GM23338 (cell line): ENCODE data around the gene AHI1. TPM values are rescaled to one million over a fixed set of nuclear protein-coding genes. Genes with fewer than 3 reads are reported as not detected.

ENCODE experiments used
- ATAC-seq: fragments of 200-7000 bp; cut with Tn5 transposase; 3 replicates; pipeline ENCODE4 v1.9.1; 2020
- DNase-seq: peaks from one replicate; pipeline ENCODE4 v3.0.0-alpha.2; 2015; ENCODE audit warnings: low spot score
- H2AFZ ChIP-seq: fragments of 200-600 bp; sonication (generic); 2 replicates; pipeline ENCODE4 v1.8.0; 2016; ENCODE audit warnings: antibody characterized with exemption, mild to moderate bottlenecking, moderate library complexity
- H3F3A ChIP-seq: fragments of 200-600 bp; sonication (generic); replicated peaks from 2 replicates; pipeline ENCODE4 v1.8.0; 2017; ENCODE audit warnings: antibody characterized with exemption, mixed run types, low read depth
- H3K27ac ChIP-seq: fragments of 200-600 bp; sonication (generic); 2 replicates; pipeline ENCODE4 v1.6.1; 2016; ENCODE audit warnings: low read depth
- H3K27me3 ChIP-seq: fragments of 200-600 bp; sonication (generic); 2 replicates; pipeline ENCODE4 v1.8.0; 2016; ENCODE audit warnings: mild to moderate bottlenecking, mixed run types, moderate library complexity; ENCODE audit not compliant: insufficient read depth
- H3K36me3 ChIP-seq: fragments of 200-600 bp; sonication (generic); 2 replicates; pipeline ENCODE4 v1.8.0; 2016; ENCODE audit warnings: mild to moderate bottlenecking; ENCODE audit not compliant: insufficient read depth
- H3K4me1 ChIP-seq: fragments of 200-600 bp; sonication (generic); 2 replicates; pipeline ENCODE4 v1.8.0; 2016; ENCODE audit warnings: mild to moderate bottlenecking, moderate library complexity; ENCODE audit not compliant: insufficient read depth
- H3K4me2 ChIP-seq: fragments of 200-600 bp; sonication (generic); 2 replicates; pipeline ENCODE4 v1.7.1; 2017; ENCODE audit warnings: mixed run types
- H3K4me3 ChIP-seq: fragments of 200-600 bp; sonication (generic); 2 replicates; pipeline ENCODE4 v1.6.1; 2016; ENCODE audit warnings: mixed run types
- H3K79me2 ChIP-seq: fragments of 200-600 bp; sonication (generic); replicated peaks from 2 replicates; pipeline ENCODE4 v1.8.0; 2017; ENCODE audit warnings: mild to moderate bottlenecking; ENCODE audit not compliant: insufficient read depth
- H3K9me2 ChIP-seq: fragments of 200-600 bp; sonication (generic); 2 replicates; pipeline ENCODE4 v1.8.0; 2017; ENCODE audit not compliant: insufficient read depth
- H4K20me1 ChIP-seq: fragments of 200-600 bp; sonication (generic); replicated peaks from 2 replicates; pipeline ENCODE4 v1.8.0; 2017; ENCODE audit warnings: mild to moderate bottlenecking; ENCODE audit not compliant: insufficient read depth
- H3K27ac Mint-ChIP-seq: 2 replicates; pipeline ENCODE4 v1.8.0; 2020; ENCODE audit warnings: inconsistent platforms, mild to moderate bottlenecking, moderate library complexity, mixed read lengths
- H3K27me3 Mint-ChIP-seq: 3 replicates; pipeline ENCODE4 v1.8.0; 2022; ENCODE audit warnings: low read depth, mild to moderate bottlenecking, moderate library complexity, mixed read lengths, inconsistent platforms; ENCODE audit not compliant: insufficient read depth, poor library complexity
- H3K36me3 Mint-ChIP-seq: 3 replicates; pipeline ENCODE4 v1.8.0; 2021; ENCODE audit warnings: low read depth, mild to moderate bottlenecking, inconsistent platforms, moderate library complexity, mixed read lengths
- H3K4me1 Mint-ChIP-seq: 3 replicates; pipeline ENCODE4 v1.8.0; 2020; ENCODE audit warnings: mild to moderate bottlenecking, inconsistent platforms, mixed read lengths
- H3K4me3 Mint-ChIP-seq: 3 replicates; pipeline ENCODE4 v1.8.0; 2021; ENCODE audit warnings: moderate library complexity, mild to moderate bottlenecking, inconsistent platforms, mixed read lengths
- H3K9me3 Mint-ChIP-seq: 3 replicates; pipeline ENCODE4 v1.8.0; 2020; ENCODE audit warnings: moderate library complexity, mild to moderate bottlenecking, inconsistent platforms, mixed read lengths
- CREB1 ChIP-seq: fragments of 250-450 bp; sonication (Bioruptor Pico); IDR thresholded peaks from 2 replicates; pipeline ENCODE4 v1.5.0; 2020; ENCODE audit warnings: low read depth, mild to moderate bottlenecking, moderate library complexity
- ETS1 ChIP-seq: IDR thresholded peaks from 2 replicates; pipeline ENCODE4 v1.6.1; 2016; ENCODE audit warnings: antibody characterized with exemption
- JUNB ChIP-seq: IDR thresholded peaks from one replicate; pipeline ENCODE4 v1.6.1; 2016; ENCODE audit warnings: antibody characterized with exemption; ENCODE audit not compliant: unreplicated experiment
- NANOG ChIP-seq: IDR thresholded peaks from 2 replicates; pipeline ENCODE4 v1.6.1; 2016; ENCODE audit warnings: antibody characterized with exemption, borderline replicate concordance
- REST ChIP-seq: IDR thresholded peaks from one replicate; pipeline ENCODE4 v1.6.1; 2018; ENCODE audit warnings: antibody characterized with exemption; ENCODE audit not compliant: unreplicated experiment
- ZNF331 ChIP-seq: fragments of 250-450 bp; sonication (Bioruptor Pico); IDR thresholded peaks from 2 replicates; pipeline ENCODE4 v1.5.0; 2020; ENCODE audit warnings: low read depth, mild to moderate bottlenecking, moderate library complexity
- ZNF462 ChIP-seq: fragments of 250-450 bp; sonication (Bioruptor Pico); IDR thresholded peaks from 2 replicates; pipeline ENCODE4 v1.5.0; 2020; ENCODE audit warnings: mild to moderate bottlenecking, moderate library complexity
- polyA plus RNA-seq: library from polyadenylated mRNA; unstranded; fragments of >200 nt; fragmentation: Nextera tagmentation; extraction: Ambion mirVana; gene quantifications from 2 replicates; pipeline ENCODE4 v1.2.1, GENCODE V29; 2016
- total RNA-seq: library from RNA; depleted of rRNA; stranded (reverse); fragments of >200 nt; shearing (Covaris generic); gene quantifications from 2 replicates; pipeline ENCODE4 v1.2.3, GENCODE V29; 2014

Gene AHI1
- total and polyA plus RNA-seq, 2 experiments from 2014 or later, result 19.8 to 72.9 TPM

GRCh38 chr6:135498185-135498841 lies 773 bp upstream of the AHI1 start:
- 0 out of 2 replicates have a peak, but pooled peaks have one; percentile 14 for TF ChIP-seq ETS1
- no peak for TF ChIP-seq NANOG
- H3K27me3 Mint-ChIP-seq, result peaks cover 2% of the 10 kb centered on the region
- peaks cover 4% of the 10 kb centered on the region; the same call in 2 of the 3 replicates for H3K4me1 Mint-ChIP-seq
- Histone ChIP-seq H3K79me2 (peaks cover 35% of the 10 kb centered on the region), H3F3A (no peaks in the 10 kb centered on the region), H3K4me1 (peaks cover 19% of the 10 kb centered on the region), H3K4me3 (peak overlapping the region; percentile 80), H3K4me2 (peak overlapping the region; percentile 77), H3K27ac (peak overlapping the region; percentile 86), H3K27me3 (no peaks in the 10 kb centered on the region), H3K9me2 (no peaks in the 10 kb centered on the region), H2AFZ (peak overlapping the region; percentile 75), H3K36me3 (no peaks in the 10 kb centered on the region), H4K20me1 (no peaks in the 10 kb centered on the region)
- H3K4me3 Mint-ChIP-seq, result no peak overlapping the region
- H3K9me3 Mint-ChIP-seq, result no peaks in the 10 kb centered on the region
- no peak overlapping the region for H3K27ac Mint-ChIP-seq
- ATAC-seq (peak; percentile 21), DNase-seq (peak; percentile 61)
- no peaks in the 10 kb centered on the region; the same call in none of the 3 replicates for H3K36me3 Mint-ChIP-seq

- H3K4me2 ChIP-seq, result peak overlapping the region; percentile 77
- H3F3A ChIP-seq, result no peaks in the 10 kb centered on the region
- no peaks in the 10 kb centered on the region for H3K27me3 Mint-ChIP-seq
- no peaks in the 10 kb centered on the region for H4K20me1 ChIP-seq
- no peak for ATAC-seq
- no peaks in the 10 kb centered on the region for H3K9me3 Mint-ChIP-seq
- H3K36me3 ChIP-seq, result no peaks in the 10 kb centered on the region
- H3K36me3 Mint-ChIP-seq, result peaks cover 7% of the 10 kb centered on the region
- no peak for DNase-seq
- peak overlapping the region; percentile 48 for H3K27ac Mint-ChIP-seq
- H2AFZ ChIP-seq, result peak overlapping the region; percentile 85
- peaks cover 15% of the 10 kb centered on the region for H3K4me1 ChIP-seq
- H3K9me2 ChIP-seq, result no peaks in the 10 kb centered on the region
- H3K27ac ChIP-seq, result no peak overlapping the region
- H3K27me3 ChIP-seq, result no peaks in the 10 kb centered on the region
- H3K79me2 ChIP-seq, result peaks cover 44% of the 10 kb centered on the region
- no peak overlapping the region; the same call in 2 of the 3 replicates for H3K4me3 Mint-ChIP-seq
- H3K4me3 ChIP-seq, result peak overlapping the region; percentile 80
- H3K4me1 Mint-ChIP-seq, result peaks cover 4% of the 10 kb centered on the region; the same call in 2 of the 3 replicates
- TF ChIP-seq ZNF462 (CRISPR knock-in tag) (no peak), JUNB (no peak), ETS1 (no peak), REST (no peak), ZNF331 (CRISPR knock-in tag) (no peak), CREB1 (CRISPR knock-in tag) (no peak), NANOG (no peak)
Observed at GRCh38 chr6:135496800-135497411, 634 bp downstream of the AHI1 start.
